GM21619 (cell line): Measurements from ENCODE around the gene RDH16.
A peak's percentile ranks its signal among the peaks of the same experiment; 100 is the strongest.

Experiments
- ATAC-seq: cut with Tn5 transposase; IDR thresholded peaks from one replicate; pipeline ENCODE4 v1.9.1; 2021; ENCODE audit not compliant: unreplicated experiment

RDH16 gene

GRCh38 chr12:56957229-56958052 lies at the start of gene RDH16:
Gene RDH16 (minus strand): TSS chr12:56957608. CDS start chr12:56957462, 146 bp downstream.
- no peak for ATAC-seq

DNA sequence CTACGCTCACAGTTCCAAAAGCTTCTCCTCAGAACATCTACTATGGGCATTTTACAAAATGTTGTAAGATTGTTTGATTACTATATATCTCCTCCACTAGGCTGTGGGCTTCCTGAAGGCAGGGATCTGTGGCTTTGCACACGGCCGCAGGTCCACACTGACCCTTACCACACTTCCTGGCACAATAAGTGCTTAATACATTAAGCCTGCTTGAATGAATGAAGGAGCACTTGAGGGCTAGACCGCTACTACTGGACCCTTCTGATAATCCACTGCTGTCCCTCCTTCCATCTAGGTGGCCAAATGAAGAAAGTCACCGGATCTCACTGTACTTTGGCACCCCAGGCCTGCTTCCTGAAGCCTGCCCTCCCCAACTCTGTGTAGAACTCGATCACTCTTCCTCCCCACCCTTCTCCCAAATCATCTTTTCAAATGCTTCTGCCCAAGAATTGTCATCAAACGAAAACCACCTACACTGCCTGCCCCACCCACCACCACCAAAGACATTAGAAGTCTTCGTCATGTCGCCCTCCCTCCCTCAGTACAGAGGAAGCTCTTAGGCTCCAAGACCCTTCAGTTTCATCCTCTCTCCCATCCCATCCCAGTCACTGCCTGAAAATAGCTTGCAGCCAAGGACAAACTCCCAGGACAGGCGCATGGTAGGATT lies 49.5 kb upstream of the RDH16 start:
- ATAC-seq, result no peak

GRCh38 chr12:57005980-57006808 lies 48.8 kb upstream of the RDH16 start, which contains the start of gene ZBTB39:
Gene ZBTB39 (minus strand): TSS chr12:57006546. CDS start chr12:57004917, 1,629 bp downstream.
- ATAC-seq, result peak; percentile 59

GRCh38 chr12:57004651-57005050 lies 47.2 kb upstream of the RDH16 start:
- no peak for ATAC-seq

DNA sequence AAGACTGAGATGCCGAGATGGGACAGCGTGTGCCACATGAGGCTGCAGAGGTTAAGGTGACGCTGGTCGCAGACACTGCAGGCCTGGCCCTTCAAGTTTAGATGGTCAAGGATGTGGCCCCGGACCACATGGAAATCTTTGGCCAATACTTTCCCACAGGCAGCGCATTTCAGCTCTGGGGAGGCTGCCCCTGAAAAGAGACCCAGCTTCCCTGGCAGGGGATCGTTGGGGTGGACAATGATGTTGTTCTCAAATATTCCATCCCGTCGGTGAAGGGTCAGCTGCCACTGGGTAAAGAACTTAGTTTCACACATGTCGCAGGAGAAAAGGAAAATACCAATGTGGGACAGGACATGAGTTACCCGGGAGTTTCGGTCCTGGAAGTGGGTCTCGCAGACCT lies 46.0 kb upstream of the RDH16 start:
- ATAC-seq, result no peak

DNA sequence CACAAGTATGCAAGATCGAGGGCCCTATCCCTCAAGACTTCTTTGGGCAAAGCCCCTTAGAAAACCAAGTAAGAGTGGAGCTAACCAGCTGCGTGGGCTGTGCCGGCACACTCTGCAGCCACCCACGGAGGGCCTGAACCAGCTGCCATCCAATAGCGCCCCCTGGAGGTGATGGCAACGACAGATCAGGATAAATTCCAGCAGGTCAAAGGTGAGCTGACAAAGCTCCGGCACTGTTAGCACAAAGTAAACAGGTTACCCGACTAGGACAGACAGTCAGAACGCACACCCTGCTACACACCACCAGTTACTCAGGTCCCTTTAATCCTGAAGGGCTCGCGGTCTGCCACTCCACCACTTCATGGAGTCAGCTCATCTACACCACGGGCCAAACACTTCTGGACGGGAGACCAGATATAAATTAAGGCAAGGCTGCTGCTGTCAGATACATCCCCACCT lies 44.1 kb upstream of the RDH16 start:
- ATAC-seq, result no peak

DNA sequence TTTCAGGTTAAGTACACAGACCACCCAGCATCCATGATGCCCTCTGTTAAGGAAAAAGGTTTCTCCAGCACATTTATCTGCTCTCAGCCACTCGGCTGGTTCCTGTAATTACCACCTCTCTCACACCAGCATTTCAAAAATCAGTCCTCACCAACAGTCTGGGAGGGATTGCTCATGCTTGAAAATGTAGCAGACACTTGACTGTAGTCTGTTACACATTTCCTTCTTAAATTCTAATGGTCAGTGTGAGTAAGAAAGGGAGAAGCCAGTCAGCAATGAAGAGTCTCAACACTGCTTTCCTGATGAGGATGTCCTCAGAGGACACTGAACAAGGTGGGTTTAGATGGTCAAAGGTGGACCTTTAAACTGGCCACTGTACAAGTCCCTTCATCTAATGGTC lies 43.0 kb upstream of the RDH16 start:
- no peak for ATAC-seq

DNA sequence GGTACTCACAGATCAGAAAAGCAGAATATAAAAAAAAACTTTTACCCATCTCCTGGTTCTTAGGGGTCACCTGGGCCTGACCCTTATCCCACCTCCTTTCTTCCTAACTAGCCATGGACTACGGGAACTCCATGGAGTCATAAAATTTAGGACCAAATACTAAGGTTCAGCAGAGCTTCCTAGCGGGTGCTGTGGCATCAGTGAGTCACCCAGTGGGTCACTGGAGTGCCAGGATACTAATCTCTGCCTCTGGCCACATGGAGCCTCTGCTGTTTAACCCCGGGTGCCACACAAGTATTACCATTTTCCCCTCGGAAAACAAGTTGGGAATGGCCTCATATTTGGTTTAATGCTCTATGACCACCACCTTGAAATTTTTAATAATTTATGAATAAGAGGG lies 42.0 kb upstream of the RDH16 start:
- ATAC-seq, result no peak

DNA sequence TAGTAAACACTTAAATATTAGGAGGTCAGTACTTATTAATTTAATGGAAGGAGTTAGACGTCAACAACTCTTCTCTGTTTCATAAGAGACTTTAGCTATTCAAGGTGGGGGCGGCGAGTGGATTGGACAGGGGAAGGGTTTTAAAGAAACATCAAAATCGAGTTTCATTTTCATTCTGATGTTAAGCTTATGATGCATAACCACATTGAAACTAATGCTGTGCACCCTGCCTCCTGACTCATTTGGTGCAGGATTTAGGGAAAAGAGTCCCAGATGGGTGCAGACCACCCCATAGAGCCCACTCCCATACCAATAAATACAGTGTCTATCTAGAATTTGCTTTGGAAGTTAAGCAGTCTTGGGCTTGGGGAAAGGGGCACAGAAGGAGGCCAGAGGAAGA lies 41.6 kb upstream of the RDH16 start:
- ATAC-seq, result peak; percentile 73

DNA sequence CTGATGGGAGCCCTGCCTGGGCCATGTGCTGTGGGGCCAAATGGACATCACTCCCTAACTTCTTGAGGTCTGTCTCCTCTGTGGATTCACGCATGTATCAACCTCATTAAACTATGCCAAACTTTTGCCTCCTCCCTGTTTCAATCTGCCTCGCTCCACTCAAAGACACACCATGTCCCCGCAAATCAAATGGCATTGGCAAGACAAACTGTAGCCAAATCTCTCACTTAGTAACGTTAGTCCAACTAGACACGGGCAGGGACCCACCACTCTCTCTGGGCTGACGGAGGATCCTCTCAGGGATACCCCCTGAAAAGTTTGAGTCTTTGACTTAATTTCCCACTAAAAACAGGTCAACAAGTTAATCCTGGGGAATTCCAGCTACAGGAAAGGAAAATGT lies 40.9 kb upstream of the RDH16 start:
- no peak for ATAC-seq

DNA sequence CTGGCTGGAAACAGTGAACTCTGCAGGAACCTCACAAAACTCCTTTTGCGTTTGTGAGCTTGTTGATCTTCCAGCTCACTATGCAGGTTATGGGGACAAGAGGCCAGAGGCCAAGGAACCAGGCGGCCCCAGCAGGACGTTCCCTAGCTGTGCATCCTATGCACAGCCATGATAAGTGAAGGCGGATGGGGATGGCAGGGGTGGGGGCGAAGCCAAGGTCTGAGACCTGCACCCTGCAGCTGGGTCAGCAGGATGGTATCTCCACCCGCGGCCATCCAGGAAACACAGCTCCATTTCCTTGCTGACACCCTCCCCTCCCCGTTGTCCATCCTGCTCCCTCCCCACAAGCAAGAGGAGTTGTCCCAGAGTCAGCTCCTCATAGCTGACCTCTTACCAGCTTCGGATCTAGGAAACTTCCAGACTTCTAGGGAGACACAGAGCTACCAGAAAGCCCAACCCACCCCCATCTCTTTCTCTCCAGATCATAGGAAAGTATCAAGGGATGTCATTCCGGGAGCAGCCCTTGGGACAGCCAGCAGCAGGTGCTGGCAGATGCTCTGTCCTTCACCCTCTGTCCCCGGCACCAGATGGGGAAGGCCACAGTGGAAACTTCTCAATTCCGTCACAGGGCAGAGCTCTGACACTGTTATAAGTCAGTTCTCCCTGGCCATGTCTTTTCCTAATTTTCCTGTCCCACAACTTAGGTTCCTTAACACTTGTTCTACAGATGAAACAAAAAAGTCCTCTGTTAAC lies 39.6 kb upstream of the RDH16 start:
- ATAC-seq, result no peak

DNA sequence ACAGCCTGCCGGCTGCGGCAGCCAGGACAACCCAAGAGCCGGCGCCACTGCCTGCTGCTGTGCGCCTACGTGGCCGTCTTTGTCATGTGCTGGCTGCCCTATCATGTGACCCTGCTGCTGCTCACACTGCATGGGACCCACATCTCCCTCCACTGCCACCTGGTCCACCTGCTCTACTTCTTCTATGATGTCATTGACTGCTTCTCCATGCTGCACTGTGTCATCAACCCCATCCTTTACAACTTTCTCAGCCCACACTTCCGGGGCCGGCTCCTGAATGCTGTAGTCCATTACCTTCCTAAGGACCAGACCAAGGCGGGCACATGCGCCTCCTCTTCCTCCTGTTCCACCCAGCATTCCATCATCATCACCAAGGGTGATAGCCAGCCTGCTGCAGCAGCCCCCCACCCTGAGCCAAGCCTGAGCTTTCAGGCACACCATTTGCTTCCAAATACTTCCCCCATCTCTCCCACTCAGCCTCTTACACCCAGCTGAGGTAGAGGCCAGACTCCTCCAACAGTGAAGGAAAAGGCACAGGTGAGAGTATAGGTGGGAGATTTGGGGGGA lies 38.6 kb upstream of the RDH16 start:
- ATAC-seq, result no peak

GRCh38 chr12:56995201-56995929 lies 38.0 kb upstream of the RDH16 start:
- no peak for ATAC-seq

- ATAC-seq, result no peak
These were observed 36.9 kb upstream of the RDH16 start for GRCh38 chr12:56994231-56994746.

GRCh38 chr12:56993346-56993745 lies 35.9 kb upstream of the RDH16 start:
- no peak for ATAC-seq

DNA sequence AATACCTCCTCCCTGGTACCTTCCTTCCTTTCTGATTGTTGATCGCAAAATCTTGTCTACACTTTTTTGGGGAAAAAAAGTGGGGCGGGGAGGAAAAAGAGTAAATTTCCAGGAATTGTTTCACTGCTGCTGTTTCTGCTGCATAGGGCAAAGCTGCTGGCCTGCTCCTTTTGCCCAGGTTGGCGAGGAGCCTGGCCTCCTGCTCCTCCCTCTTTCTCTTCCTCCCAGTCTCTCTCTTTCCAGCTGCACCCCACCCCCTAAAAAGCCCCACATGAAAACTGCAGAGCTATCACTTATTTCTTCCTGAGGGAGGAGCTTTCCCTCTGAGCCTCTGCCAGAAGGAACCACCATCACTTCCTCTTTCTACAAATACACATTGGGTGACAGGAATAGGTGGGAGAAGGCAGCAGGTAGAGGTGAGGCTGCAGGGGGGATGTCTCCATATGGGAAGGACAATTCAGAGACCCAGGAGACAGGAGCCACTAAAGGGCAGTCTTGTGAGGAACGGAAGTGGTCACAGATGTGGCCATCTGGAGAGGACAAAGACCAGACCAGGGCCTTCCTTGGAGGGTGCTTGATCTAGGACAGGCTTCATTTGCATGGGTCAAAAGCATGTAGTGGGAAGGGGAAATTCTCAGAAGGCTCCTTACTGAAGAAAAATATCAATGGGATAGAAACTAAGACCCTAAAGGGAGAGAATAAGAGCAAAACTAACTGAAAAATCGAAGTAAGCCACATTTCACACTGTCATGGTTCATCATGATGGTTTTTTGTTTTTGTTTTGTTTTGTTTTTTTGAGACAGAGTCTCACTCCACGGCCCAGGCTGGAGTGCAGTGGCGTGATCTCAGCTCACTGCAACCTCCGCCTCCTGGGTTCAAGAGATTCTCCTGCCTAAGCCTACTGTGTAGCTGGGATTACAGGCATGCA lies 34.2 kb upstream of the RDH16 start:
- ATAC-seq, result no peak

DNA sequence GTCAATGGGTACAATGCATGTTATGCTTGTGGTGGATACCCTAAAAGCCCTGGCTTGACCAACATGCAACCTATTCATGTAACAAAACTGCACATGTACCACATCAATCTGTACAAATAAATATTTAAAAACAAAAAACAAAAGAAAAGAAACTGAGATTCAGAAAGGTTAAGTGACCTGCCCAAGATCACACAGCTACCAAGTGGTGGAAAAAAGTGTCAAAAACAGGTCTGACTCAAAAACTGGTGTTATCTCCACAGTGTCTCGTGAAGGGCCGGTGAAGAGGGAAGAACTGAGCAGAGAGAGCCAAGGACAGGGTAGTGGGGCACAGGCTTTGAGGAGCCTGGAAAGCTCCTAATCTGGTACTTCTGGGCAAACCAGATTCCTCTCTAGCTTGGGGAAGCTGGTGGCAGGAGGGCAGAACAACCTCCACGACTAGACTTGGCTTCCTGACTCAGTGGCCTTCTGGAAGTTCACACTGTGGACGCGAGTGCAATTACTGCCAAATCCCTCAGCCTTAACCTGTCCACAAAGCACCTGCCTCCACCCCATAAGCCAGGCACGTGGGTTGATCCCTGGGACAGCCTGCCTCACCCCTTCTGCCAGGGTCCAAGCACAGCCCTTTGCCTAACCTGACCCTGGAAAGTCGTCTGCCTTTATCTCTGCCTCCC lies 33.4 kb upstream of the RDH16 start:
- no peak for ATAC-seq
